Activated naive CD8-positive, alpha-beta T cell treated with anti-CD3 and anti-CD28 coated beads, Interleukin-2, amount 50 U/mL, for 24 hours (primary cell): Measurements from ENCODE around the gene NEDD9.

Source experiments
- ATAC-seq: fragments of 150-1000 bp; cut with Tn5 transposase; one replicate; pipeline ENCODE4 v1.10.0; 2021
- DNase-seq: peaks from one replicate; pipeline ENCODE4 v3.0.0; 2021
- H3K27ac Mint-ChIP-seq: one replicate; pipeline ENCODE4 v1.8.0; 2021; ENCODE audit warnings: mild to moderate bottlenecking, mixed read lengths
- H3K27me3 Mint-ChIP-seq: one replicate; pipeline ENCODE4 v1.8.0; 2021; ENCODE audit warnings: mixed read lengths
- H3K36me3 Mint-ChIP-seq: one replicate; pipeline ENCODE4 v1.8.0; 2021; ENCODE audit warnings: low read depth, mixed read lengths
- H3K4me1 Mint-ChIP-seq: one replicate; pipeline ENCODE4 v1.8.0; 2021; ENCODE audit warnings: mixed read lengths
- H3K4me3 Mint-ChIP-seq: one replicate; pipeline ENCODE4 v1.8.0; 2021; ENCODE audit warnings: mild to moderate bottlenecking, moderate library complexity, mixed read lengths
- H3K9me3 Mint-ChIP-seq: one replicate; pipeline ENCODE4 v1.8.0; 2021; ENCODE audit warnings: mixed read lengths

NEDD9 gene

DNA sequence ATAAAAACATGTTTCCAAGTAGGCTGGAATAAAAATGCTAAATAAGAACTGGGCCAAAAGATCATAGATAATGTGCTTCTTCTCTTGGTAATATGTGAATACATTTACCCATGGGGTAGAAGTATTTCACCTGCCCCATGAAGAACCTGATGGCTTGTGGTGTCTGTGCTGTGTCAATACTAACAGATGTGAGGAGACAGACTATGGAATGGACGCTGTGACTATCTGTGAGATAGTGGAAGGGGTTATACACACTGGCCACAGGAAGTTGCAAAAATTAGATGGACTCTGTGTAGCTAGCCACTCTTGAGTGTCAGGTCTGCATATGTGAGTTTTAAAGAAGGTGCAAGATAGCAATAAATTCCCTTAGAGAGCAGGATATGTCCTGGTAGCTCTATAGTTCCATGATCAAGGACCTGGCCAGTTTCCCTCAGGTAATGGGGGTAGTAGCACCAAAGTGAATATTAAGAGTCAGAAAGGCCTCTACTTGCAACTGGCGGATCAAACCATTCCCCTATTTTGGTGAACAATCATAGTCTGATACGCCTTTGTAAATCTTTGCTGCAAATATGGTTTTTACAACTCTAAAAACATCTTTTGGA, 48.6 kb downstream of the NEDD9 start:
- Mint-ChIP-seq H3K4me1 (no peaks in the 10 kb centered on the region), H3K36me3 (peaks cover 67% of the 10 kb centered on the region), H3K27ac (no peak overlapping the region), H3K4me3 (no peak overlapping the region), H3K9me3 (peaks cover 32% of the 10 kb centered on the region), H3K27me3 (no peaks in the 10 kb centered on the region)
- ATAC-seq: no peak
- no peak for DNase-seq

DNA sequence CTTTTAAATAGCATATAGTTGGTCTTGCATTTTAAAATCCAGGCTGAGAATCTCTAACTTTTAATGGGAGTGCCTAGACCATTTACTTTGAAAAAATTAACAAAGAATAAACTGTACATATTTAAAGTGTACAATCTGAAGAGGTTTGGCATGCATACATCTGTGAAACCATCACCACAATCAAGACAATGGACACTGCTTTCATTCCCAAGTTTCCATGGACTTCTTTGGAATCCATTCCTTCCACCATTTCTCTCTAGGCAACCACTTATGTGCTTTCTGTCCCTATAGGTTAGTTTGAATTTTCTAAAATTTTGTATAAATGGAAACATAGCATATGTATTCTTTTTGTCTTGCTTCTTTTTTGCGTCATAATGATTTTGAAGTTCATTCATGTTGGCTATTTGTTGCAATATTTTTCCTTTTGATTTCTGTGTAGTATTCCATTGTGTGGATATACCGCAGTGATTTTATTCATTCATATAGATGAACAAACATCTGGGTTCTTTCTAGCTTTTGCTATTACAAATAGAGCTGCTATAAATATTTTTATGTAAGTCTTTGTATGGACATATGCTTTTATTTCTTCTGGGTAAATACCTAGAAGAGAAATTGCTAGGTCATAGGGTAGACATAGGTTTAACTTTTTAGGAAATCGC, 50.9 kb downstream of the NEDD9 start:
- Mint-ChIP-seq H3K9me3 (peaks cover 32% of the 10 kb centered on the region), H3K27ac (no peak overlapping the region), H3K4me1 (no peaks in the 10 kb centered on the region), H3K36me3 (peaks cover 45% of the 10 kb centered on the region), H3K4me3 (no peak overlapping the region), H3K27me3 (no peaks in the 10 kb centered on the region)
- DNase-seq (no peak), ATAC-seq (no peak)

DNA sequence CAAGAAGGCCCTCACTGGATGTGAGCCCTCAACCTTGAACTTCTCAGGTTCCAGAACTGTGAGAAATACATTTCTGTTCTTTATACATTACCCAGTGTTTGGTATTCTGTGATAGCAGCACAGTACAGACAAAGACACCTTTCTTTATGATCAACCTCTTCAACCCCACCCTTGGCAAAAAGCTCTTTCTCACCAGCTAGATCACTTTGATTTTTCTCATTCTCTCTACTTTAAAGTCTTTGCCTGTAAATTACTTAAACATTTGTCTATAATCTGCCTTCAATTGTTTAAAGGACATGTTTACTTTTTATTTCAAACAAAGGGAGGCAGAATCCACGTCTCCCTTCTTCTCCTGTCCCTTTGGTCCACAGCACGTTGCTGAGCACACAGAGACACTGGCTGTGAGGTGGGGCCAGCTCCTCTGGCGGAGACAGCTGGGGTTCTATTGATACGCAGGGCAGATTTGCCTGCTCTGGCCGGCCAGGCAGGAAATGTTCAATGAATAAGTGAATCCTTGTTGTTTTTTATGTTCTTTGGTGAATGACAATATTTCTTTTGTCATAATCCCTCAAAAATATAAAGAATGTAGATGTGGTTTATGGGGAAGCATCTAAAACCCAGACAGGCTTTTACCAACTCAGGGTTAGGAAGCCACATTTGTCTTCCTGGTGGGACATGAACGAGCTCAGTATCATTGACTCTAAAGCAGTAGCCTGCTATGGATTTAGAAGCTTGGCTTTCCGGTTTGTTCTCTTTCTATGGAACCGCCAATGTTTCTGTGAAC, 52.9 kb downstream of the NEDD9 start:
- Mint-ChIP-seq H3K4me3 (no peak overlapping the region), H3K27ac (no peak overlapping the region), H3K36me3 (peaks cover 27% of the 10 kb centered on the region), H3K27me3 (no peaks in the 10 kb centered on the region), H3K4me1 (no peaks in the 10 kb centered on the region), H3K9me3 (peaks cover 32% of the 10 kb centered on the region)
- ATAC-seq (no peak), DNase-seq (no peak)

DNA sequence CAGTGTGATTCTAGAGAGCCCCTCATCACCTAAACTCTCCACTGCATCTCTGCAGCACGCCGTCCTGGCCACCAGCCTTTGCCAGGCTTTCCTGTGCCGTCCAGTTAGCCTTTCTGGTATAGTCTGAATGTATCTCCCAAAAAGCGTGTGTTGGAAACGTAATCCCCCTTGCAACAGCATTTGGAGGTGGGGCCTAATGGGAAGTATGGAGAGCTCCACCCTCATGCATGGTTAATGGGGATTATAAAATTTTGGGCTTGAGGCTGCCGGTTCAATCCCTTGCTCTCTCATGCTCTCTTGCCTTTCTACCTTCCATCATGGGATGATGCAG, 53.4 kb downstream of the NEDD9 start:
- Mint-ChIP-seq H3K27me3 (no peaks in the 10 kb centered on the region), H3K27ac (no peak overlapping the region), H3K4me1 (no peaks in the 10 kb centered on the region), H3K9me3 (peaks cover 32% of the 10 kb centered on the region), H3K4me3 (no peak overlapping the region), H3K36me3 (peaks cover 22% of the 10 kb centered on the region)
- DNase-seq (no peak), ATAC-seq (no peak)

DNA sequence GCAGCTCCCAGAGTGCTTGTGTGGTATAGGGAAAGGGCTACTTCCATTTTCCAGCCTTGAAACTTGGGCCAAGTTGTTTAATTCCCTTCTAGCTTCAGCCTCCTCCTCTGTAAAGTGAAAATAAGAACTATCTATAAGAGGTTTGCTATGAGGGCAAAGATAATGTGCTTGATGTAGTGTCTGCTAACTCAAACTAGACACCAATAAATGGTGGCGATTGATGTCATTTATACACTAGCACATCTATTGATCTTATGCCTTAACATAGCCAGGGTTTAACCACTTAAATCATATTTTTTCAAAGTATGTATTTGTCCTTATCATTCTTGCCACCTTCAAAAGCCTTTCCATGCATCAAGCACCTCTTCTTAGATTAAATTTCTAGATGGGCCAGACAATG, 55.2 kb downstream of the NEDD9 start:
- DNase-seq (no peak), ATAC-seq (no peak)
- no peak overlapping the region for H3K27ac Mint-ChIP-seq
- H3K27me3 Mint-ChIP-seq: no peaks in the 10 kb centered on the region
- peaks cover 7% of the 10 kb centered on the region for H3K36me3 Mint-ChIP-seq
- no peak overlapping the region for H3K4me3 Mint-ChIP-seq
- H3K4me1 Mint-ChIP-seq: peaks cover 7% of the 10 kb centered on the region
- H3K9me3 Mint-ChIP-seq: peaks cover 24% of the 10 kb centered on the region

DNA sequence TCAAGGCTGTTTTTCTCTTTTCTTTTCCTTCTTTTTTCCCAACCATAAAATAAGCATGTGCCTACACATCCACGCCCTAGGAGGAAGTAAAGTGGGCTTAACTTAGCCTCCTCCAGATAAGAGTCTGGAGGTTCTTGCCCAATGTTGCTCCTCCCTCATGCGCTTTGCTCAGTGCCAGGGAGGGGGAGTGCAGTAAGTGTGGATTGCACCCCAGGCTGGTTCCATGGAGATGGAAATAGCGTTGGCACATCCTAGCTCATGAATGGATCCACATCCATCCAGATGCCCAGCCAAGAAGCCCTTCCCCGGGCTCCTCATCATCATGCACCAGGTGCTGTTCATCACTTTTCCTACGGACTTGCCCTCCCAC, 58.2 kb downstream of the NEDD9 start:
- no peak for ATAC-seq
- DNase-seq: no peak
- Mint-ChIP-seq H3K36me3 (no peaks in the 10 kb centered on the region), H3K27ac (no peak overlapping the region), H3K27me3 (no peaks in the 10 kb centered on the region), H3K4me1 (peaks cover 9% of the 10 kb centered on the region), H3K4me3 (no peak overlapping the region), H3K9me3 (peaks cover under 1% of the 10 kb centered on the region)

DNA sequence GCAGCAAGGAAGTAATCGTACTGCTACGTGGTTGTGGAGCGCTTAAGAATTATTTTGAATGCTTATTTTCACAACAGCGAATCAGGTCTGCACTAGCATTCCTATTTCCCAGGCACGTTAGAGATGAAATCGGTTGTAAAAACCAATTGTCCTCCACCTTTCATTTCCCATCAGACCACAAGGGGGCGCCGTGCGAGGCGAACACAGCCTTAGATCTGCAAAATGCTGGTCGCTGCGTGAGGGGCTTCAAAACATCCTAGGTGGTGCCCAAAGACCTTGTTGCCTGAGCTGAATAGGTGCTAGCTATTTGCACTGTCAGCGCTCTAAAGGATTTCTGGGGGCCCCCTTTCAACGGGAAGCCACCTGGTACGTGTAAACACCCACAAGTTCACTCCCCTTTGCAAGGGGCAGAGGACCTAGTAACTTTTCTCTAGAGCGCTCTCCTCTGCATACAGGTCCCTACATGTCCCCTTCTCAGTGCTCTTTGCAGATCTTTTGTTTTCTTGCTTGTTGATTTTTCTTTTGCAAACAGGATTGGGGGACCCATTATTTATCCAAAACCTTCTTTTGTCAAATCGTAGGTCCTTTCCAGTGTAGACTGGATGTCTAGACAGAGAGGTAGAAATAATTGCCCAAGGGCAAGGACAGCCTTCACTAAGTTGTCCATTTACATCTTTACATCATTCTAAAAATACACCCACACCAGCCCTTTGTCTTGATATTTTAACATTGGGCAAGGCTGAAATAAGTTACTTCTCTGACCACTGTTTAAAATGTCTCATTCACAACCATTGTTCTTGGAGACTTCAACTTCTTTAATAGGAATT, 59.8 kb downstream of the NEDD9 start:
- peaks cover 12% of the 10 kb centered on the region for H3K4me1 Mint-ChIP-seq
- H3K27me3 Mint-ChIP-seq: no peaks in the 10 kb centered on the region
- H3K36me3 Mint-ChIP-seq: no peaks in the 10 kb centered on the region
- no peaks in the 10 kb centered on the region for H3K9me3 Mint-ChIP-seq
- DNase-seq (peak; percentile 83), ATAC-seq (peak; percentile 50)
- H3K27ac Mint-ChIP-seq: no peak overlapping the region
- H3K4me3 Mint-ChIP-seq: no peak overlapping the region

DNA sequence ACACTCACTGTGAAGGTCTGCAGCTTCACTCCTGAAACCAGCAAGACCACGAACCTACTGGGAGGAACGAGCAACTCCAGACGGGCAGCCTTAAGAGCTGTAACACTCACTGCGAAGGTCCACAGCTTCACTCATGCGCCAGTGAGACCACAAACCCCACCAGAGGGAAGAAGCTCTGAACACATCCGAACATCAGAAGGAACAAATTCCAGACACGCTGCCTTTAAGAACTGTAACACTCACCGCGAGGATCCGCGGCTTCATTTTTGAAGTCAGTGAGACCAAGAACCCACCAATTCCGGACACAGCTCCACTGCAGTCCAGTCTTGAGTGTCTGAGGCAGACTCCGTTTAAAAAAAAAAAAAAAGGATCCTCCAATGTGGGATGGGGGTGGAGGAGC, 60.5 kb downstream of the NEDD9 start:
- Mint-ChIP-seq H3K36me3 (no peaks in the 10 kb centered on the region), H3K4me3 (no peak overlapping the region), H3K9me3 (no peaks in the 10 kb centered on the region), H3K27ac (no peak overlapping the region), H3K27me3 (no peaks in the 10 kb centered on the region), H3K4me1 (peaks cover 12% of the 10 kb centered on the region)
- DNase-seq (no peak), ATAC-seq (no peak)

DNA sequence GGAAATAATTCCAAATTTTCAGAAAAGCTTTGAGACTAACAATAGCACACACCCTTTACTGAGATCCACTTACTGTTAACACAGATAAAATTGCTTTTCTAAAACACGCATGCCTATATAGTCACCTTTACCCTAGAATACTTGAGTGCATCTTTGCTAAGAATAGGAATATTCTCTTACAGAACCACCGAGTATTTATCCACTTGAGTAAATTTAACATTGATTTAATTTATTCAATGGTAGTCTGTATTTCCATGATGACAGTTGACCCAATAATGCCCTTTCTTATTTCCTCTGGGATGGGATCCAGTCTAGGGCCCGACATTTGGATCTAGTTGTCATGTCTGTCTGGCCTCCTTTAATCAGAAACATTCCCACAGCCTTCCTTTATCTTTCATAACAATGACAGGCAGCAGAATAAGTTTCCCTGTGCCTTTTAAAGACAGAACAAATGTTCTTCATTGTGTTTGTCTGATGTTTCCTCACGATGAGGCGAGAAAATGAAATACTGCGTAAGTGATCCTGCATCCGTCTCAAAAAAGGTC, 64.3 kb downstream of the NEDD9 start:
- Mint-ChIP-seq H3K27ac (no peak overlapping the region), H3K4me3 (no peak overlapping the region), H3K27me3 (no peaks in the 10 kb centered on the region), H3K9me3 (no peaks in the 10 kb centered on the region), H3K4me1 (peaks cover 32% of the 10 kb centered on the region), H3K36me3 (no peaks in the 10 kb centered on the region)
- ATAC-seq (no peak), DNase-seq (no peak)

DNA sequence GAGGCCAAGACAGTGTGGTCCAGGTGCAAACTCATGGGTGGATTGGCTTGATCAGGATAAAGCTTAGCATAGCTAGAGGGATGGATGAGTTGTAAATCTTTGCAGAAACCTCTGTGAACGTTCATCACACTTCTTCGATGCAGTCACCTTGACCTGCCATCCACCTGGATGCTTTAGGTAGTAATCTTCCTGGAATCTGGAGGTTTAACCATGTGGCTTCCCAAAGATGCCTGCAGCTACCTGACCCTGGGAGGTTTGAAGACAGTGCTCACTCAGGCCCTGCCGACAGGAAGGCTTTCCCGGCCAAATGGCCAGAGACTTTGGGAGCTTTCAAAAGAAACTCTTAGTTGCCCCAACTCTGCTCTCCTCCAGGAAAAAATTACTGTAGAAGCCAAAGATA, 65.5 kb downstream of the NEDD9 start:
- Mint-ChIP-seq H3K4me1 (peaks cover 22% of the 10 kb centered on the region), H3K4me3 (no peak overlapping the region), H3K27ac (no peak overlapping the region), H3K36me3 (no peaks in the 10 kb centered on the region), H3K27me3 (no peaks in the 10 kb centered on the region), H3K9me3 (no peaks in the 10 kb centered on the region)
- DNase-seq (no peak), ATAC-seq (no peak)

DNA sequence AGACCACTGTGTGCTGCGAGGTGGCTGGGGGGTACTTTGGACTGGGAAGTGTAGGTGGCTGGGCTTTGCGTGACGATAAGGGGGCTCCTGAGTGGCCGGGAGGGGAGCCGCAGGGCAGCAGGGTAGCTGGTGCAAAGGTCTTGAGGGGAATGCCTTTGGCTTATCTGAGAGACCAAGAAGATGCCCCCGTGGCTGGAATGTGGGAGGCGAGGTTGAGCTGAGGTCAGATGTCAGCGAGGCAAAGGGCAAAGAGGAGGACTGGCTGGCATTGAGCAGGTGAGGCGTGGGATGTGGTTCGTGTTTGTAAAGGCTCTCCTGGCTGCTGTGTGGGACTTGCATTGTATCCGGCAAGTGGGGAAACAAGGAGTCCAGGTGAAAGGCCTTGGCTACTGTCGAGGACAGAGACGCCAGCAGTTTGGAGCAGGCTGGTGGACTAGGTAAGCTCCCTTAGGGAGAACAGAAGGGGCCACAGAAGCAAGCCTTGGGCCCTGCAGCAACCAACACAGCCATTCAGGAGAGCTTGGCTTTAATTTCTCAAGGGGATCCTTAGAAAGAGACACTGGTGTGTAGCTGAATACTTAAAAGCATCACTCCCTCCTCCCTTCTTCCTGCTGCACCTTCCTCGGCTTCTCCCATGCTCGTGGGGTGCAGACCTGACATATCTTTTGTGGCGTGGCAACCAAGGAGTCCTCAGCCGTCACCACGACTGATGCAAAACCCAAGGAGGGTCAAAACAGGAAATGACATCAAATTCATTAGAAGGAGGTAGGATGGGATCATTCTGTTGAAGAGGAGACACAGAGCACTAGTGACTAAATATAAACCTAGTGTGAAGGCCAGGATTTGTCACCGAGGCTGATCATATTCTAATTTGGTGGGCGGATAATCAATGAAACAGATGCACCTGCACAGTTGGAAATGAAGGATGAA, 67.5 kb downstream of the NEDD9 start:
- no peak for ATAC-seq
- no peak for DNase-seq
- H3K9me3 Mint-ChIP-seq: no peaks in the 10 kb centered on the region
- peak overlapping the region; percentile 25 for H3K27ac Mint-ChIP-seq
- H3K4me3 Mint-ChIP-seq: no peak overlapping the region
- no peaks in the 10 kb centered on the region for H3K36me3 Mint-ChIP-seq
- H3K4me1 Mint-ChIP-seq: peaks cover 22% of the 10 kb centered on the region
- no peaks in the 10 kb centered on the region for H3K27me3 Mint-ChIP-seq

DNA sequence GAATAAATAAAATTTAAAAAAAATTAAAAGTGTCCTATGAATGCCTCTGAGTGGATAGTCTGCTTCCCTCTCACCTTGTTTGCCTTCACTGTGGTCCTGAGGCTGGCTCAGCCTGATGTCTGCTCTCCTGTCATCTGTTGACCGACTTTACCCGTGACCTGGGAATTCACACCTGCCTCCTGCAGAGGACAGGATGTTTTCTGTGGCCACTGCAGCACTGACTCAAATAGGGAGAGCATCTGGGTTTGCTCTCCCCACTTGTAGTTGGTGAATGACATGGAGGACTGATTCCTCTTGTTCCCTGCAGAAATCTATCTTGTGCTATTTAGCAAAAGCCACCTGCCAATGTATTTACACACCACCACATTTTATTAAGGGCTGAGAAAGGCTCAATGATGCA, 68.5 kb downstream of the NEDD9 start:
- H3K27me3 Mint-ChIP-seq: no peaks in the 10 kb centered on the region
- H3K4me1 Mint-ChIP-seq: peaks cover 20% of the 10 kb centered on the region
- DNase-seq (no peak), ATAC-seq (peak; percentile 24)
- H3K4me3 Mint-ChIP-seq: no peak overlapping the region
- no peak overlapping the region for H3K27ac Mint-ChIP-seq
- no peaks in the 10 kb centered on the region for H3K9me3 Mint-ChIP-seq
- H3K36me3 Mint-ChIP-seq: no peaks in the 10 kb centered on the region

DNA sequence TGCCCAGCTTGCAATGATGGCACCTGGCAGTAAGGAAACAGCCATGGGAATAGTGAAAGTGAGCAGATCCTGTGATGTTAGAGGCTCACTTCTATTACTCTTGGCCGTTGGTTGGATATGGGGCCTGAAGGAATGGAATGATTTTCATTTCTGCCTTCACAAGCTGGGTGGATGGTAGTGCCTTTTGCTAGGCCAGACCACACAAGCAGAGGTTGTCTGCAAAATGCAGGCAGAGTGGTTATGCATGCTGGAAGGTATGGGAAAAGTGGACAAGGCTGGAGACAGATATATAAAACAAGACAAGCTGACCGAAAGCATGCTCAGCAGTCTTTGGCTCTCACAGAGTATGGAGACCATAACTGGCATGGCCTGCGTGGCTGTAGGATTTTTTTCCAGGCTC, 70.2 kb downstream of the NEDD9 start:
- DNase-seq (no peak), ATAC-seq (no peak)
- Mint-ChIP-seq H3K9me3 (no peaks in the 10 kb centered on the region), H3K4me1 (peaks cover 19% of the 10 kb centered on the region), H3K27ac (no peak overlapping the region), H3K36me3 (no peaks in the 10 kb centered on the region), H3K4me3 (no peak overlapping the region), H3K27me3 (no peaks in the 10 kb centered on the region)
